NCI-H82 (cell line): ENCODE measurements around the gene CHID1.
A peak's percentile ranks its signal among the peaks of the same experiment; 100 is the strongest.

ENCODE experiments used
- DNase-seq: peaks from one replicate; lab custom pipeline; 2025; lab: John Stamatoyannopoulos, UW

The CHID1 gene

DNA sequence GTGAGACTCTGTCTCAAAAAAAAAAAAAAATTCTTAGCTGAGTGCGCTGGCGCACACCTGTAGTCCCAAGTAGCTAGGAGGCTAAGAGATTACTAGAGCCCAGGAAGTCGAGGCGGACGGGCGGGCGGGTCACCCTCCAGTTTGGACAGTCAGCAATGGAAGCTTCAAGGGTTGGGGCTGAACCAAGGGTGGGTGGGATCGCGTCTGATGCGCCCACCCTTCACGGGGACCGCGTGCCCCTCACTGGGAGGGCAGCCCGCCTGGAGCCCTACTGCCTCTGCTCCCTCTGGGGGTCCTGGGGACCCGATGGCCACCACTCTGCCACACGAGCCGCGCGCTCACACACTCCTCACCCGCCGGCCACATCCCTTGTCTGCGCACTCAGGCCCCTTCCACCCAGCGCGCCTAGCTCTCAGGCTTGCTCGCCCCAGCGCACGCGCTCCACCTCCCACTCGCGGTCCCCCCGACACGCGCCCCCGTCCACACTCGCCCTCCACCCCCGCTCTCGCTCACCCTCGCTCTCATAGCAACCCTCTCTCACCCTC lies 494 bp downstream of the CHID1 start:
- DNase-seq: no peak

GRCh38 chr11:909406-909805 lies 1.2 kb downstream of the CHID1 start:
- DNase-seq: no peak

- no peak for DNase-seq
Observed at GRCh38 chr11:908273-908672, 2.3 kb downstream of the CHID1 start.

DNA sequence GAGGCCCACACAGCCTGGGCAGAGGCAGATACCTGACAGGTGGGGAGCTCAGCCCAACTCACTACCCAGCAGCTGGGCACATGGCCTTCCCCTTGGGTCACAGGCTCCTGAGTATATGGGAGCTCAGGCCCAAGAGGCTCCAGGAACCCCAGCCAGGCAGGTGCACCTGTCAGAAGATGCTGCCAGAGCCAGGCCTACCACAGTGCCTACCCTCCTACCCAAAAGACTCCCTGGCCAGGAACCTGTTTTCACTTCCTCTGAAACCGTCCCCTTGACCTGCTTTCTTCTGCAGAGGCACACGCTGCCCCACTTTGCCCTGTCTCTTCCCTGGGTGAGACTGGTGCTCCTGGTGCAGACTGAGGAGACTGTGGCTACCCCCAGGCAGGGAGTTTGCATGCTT lies 2.9 kb downstream of the CHID1 start:
- DNase-seq: no peak

GRCh38 chr11:905952-906351 lies 4.7 kb downstream of the CHID1 start:
- DNase-seq: no peak

- no peak for DNase-seq
Observed at GRCh38 chr11:904380-904779, 6.2 kb downstream of the CHID1 start.

DNA sequence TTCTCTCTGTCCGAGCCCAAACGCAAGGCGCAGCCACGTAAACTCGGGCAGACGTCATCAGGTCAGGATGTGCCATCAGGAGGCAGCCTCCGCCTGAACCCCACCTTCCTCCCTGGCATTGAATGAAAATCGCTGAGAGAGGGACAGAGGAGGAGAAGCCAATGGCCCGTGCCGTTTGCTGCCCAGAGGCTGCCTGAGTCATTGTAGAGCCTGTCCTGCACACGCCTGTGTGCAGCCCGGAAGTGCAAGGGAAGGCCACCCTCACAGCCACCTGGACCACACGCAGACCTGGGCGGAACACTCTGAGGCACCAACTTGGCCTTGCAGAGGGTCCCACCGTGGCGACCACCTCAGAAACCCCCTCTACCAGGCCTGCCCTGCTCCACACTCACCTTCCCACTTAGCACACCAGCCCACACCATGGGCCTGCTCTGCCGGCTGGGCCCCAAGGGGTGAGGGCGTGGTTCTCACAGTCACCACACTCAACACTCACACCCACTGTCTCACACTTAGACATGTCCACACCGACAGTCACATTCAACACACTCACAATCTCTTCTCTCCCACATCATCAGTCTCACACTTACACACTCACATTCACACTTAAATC lies 9.1 kb downstream of the CHID1 start:
- no peak for DNase-seq

GRCh38 chr11:900545-900944 lies 10.1 kb downstream of the CHID1 start:
- DNase-seq: no peak

- no peak for DNase-seq
Observed at GRCh38 chr11:899724-900123, 10.9 kb downstream of the CHID1 start.

DNA sequence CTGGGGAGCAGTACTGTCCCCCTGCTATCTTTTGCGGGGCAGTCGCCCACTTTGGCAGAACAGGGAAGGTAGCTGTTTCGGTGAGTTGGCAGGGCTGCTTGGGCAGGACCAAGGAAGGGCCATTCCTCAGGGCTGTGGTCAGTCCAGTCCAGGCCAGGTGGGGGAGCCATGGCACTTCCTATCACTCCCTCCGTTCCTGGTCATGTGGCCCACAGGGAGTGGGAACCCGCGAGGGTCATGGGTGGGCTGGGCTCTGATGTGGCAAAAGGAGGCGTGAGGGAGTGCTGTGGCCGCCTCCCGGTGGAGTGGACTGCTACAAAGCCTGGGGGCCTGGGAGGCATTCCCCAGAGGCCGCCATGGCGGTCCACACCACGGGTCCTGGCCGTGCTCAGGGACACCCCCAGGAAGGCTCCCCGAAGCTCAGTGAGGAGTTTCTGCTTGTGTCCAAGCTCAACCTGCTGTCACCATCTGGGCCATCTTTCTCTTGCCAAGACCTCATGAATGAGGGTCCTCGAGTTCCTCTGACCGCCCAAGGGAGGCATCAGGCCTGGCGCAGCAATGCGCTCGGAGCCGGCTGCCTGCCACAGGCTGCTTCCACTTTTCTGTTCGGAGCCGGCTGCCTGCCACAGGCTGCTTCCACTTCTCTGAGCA lies 11.9 kb downstream of the CHID1 start:
- no peak for DNase-seq

DNA sequence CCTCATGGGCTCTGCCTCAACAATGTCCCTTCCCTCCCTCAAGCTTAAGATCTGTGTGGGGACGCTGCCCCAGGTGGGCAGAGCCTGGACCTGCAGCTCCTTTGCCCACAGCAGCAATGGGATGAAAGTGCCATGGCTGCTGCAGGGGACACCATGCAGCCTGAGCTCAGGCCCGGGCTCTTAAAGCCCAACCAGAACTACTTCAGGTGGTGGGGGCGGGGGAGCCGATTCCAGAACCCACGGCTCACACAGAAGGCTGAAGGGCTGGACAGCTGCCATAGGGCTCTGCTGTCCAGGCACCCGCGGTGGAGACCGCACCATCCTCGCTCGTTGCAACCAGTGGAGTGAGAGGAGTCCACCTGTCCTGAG lies 12.5 kb downstream of the CHID1 start:
- DNase-seq: peak; percentile 55

GRCh38 chr11:897253-898142 lies 13.1 kb downstream of the CHID1 start:
- DNase-seq: no peak

- no peak for DNase-seq
Observed at GRCh38 chr11:895331-896110, 15.1 kb downstream of the CHID1 start.

- no peak for DNase-seq
Observed at GRCh38 chr11:894575-895201, 15.9 kb downstream of the CHID1 start.

GRCh38 chr11:893008-893654 lies 17.5 kb downstream of the CHID1 start:
- DNase-seq: no peak

GRCh38 chr11:890794-891540 lies 19.6 kb downstream of the CHID1 start:
- DNase-seq: peak; percentile 46

DNA sequence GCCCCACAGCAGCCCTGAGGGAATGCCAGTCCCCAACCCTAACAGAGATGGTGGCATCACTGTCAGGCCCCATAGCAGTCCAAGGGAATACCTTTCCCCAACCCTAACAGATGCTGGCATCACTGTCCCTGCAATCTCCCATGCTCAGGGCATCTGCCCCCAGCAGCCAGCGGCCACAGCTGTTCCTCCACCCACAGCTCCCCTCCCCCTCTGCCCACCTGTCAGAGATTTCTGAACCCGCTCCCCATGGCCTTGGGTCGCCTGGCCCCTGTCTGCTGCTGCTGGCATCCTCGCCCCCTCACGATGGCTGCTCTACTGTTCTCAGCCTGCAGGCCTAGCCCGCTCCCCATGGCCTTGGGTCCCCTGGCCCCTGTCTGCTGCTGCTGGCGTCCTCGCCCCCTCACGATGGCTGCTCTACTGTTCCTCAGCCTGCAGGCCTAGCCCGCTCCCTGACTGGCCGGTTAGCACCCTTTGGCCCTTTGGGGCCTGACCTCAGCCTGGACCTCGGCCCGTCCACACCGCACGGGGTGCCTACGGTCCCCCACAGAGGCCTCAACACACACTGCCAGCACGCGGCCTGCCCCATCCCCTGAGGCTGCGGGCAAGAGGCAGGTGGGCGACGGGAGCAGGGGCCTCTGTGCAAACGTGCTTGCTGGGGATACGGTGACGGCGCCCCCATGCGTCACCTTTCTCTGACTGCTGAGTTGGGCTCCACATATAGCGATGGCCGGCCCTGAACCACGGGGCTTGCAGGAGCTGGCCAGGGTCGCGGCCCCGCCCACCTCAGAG lies 20.7 kb downstream of the CHID1 start:
- peak; percentile 82 for DNase-seq

DNA sequence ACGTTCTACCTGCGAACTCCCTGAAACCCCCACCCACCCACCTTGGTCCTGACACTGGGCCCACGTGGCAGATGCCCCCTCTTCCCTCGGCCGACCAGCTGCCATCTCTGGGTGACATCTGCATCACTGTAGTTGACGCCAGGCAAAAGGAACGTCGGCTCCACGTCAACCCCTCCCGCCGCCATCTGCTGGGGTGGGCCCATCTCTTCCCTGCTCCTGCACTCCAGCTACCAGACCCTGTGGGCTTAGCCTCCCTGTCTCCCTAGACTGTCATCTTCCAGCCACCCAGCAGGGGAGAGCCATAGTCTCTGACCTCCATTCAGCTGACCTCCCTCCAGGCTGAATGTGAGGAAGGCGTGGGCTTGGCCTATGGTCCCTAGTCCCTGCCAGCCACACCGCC lies 21.4 kb downstream of the CHID1 start:
- peak; percentile 92 for DNase-seq
